SK-N-SH treated with all-trans-retinoic acid at 6 μM for 48 hours (cell line): ENCODE results near the gene WAPL.

Experiments
- ATAC-seq: fragments of 200-7000 bp; cut with Tn5 transposase; 3 replicates; pipeline ENCODE4 v1.9.1; 2020; ENCODE audit warnings: mild to moderate bottlenecking, moderate library complexity
- BACH2 ChIP-seq: fragments of 250-450 bp; sonication (Bioruptor Pico); IDR thresholded peaks from 2 replicates; pipeline ENCODE4 v1.9.0; 2021; ENCODE audit warnings: mild to moderate bottlenecking, borderline replicate concordance
- CSDC2 ChIP-seq: fragments of 250-450 bp; sonication (Bioruptor Pico); IDR thresholded peaks from 2 replicates; pipeline ENCODE4 v1.5.0; 2020; ENCODE audit warnings: mild to moderate bottlenecking, moderate library complexity
- ESRRG ChIP-seq: fragments of 250-450 bp; sonication (Bioruptor Pico); IDR thresholded peaks from 2 replicates; pipeline ENCODE4 v1.6.1; 2021; ENCODE audit warnings: mild to moderate bottlenecking
- GLIS3 ChIP-seq: fragments of 250-450 bp; sonication (Bioruptor Pico); IDR thresholded peaks from 2 replicates; pipeline ENCODE4 v1.5.0; 2020; ENCODE audit warnings: mild to moderate bottlenecking, moderate library complexity
- ISL1 ChIP-seq: fragments of 250-450 bp; sonication (Bioruptor Pico); IDR thresholded peaks from 2 replicates; pipeline ENCODE4 v2.1.2; 2022; ENCODE audit warnings: mild to moderate bottlenecking, moderate library complexity
- OSR1 ChIP-seq: fragments of 250-450 bp; sonication (Bioruptor Pico); IDR thresholded peaks from 2 replicates; pipeline ENCODE4 v1.8.0; 2022; ENCODE audit warnings: moderate library complexity, mild to moderate bottlenecking, inconsistent platforms
- PATZ1 ChIP-seq: fragments of 250-450 bp; sonication (Bioruptor Pico); IDR thresholded peaks from 2 replicates; pipeline ENCODE4 v1.8.0; 2020; ENCODE audit warnings: mild to moderate bottlenecking, moderate library complexity, borderline replicate concordance
- POU6F1 ChIP-seq: fragments of 250-450 bp; sonication (Bioruptor Pico); IDR thresholded peaks from 2 replicates; pipeline ENCODE4 v1.8.0; 2021; ENCODE audit warnings: low read depth, mild to moderate bottlenecking, moderate library complexity, borderline replicate concordance
- PPARA ChIP-seq: fragments of 250-450 bp; sonication (Bioruptor Pico); IDR thresholded peaks from 2 replicates; pipeline ENCODE4 v1.5.0; 2020; ENCODE audit warnings: mild to moderate bottlenecking, borderline replicate concordance
- RARB ChIP-seq: fragments of 250-450 bp; sonication (Bioruptor Pico); IDR thresholded peaks from 2 replicates; pipeline ENCODE4 v1.8.0; 2021; ENCODE audit warnings: mild to moderate bottlenecking, moderate library complexity
- SNAI2 ChIP-seq: fragments of 250-450 bp; sonication (Bioruptor Pico); IDR thresholded peaks from 2 replicates; pipeline ENCODE4 v1.5.0; 2020; ENCODE audit warnings: mild to moderate bottlenecking, moderate library complexity
- TOX ChIP-seq: fragments of 250-450 bp; sonication (Bioruptor Pico); IDR thresholded peaks from 2 replicates; pipeline ENCODE4 v1.8.0; 2021; ENCODE audit warnings: mild to moderate bottlenecking, moderate library complexity, borderline replicate concordance
- TSHZ2 ChIP-seq: fragments of 250-450 bp; sonication (Bioruptor Pico); IDR thresholded peaks from 2 replicates; pipeline ENCODE4 v1.5.0; 2020; ENCODE audit warnings: mild to moderate bottlenecking, moderate library complexity
- ZC3H10 ChIP-seq: fragments of 250-450 bp; sonication (Bioruptor Pico); IDR thresholded peaks from 2 replicates; pipeline ENCODE4 v1.5.1; 2021; ENCODE audit warnings: mild to moderate bottlenecking, moderate library complexity
- ZFP3 ChIP-seq: fragments of 250-450 bp; sonication (Bioruptor Pico); IDR thresholded peaks from 2 replicates; pipeline ENCODE4 v1.5.0; 2020; ENCODE audit warnings: mild to moderate bottlenecking, moderate library complexity
- ZFP30 ChIP-seq: fragments of 450-650 bp; formaldehyde crosslinking; IDR thresholded peaks from 2 replicates; pipeline ENCODE4 v1.5.0; 2022; ENCODE audit warnings: mild to moderate bottlenecking, moderate library complexity
- ZNF565 ChIP-seq: fragments of 450-650 bp; formaldehyde crosslinking; conservative IDR thresholded peaks from 2 replicates; pipeline ENCODE4 v1.5.0; 2020; ENCODE audit warnings: low read depth, mild to moderate bottlenecking, moderate library complexity
- ZNF70 ChIP-seq: fragments of 450-650 bp; formaldehyde crosslinking; IDR thresholded peaks from 2 replicates; pipeline ENCODE4 v1.5.0; 2020; ENCODE audit warnings: mild to moderate bottlenecking, moderate library complexity
- ZNF8 ChIP-seq: fragments of 450-650 bp; formaldehyde crosslinking; IDR thresholded peaks from 2 replicates; pipeline ENCODE4 v1.5.0; 2020; ENCODE audit warnings: mild to moderate bottlenecking, moderate library complexity
- TF ChIP-seq, protein P1 (sequence below): fragments of 250-450 bp; sonication (Bioruptor Pico); IDR thresholded peaks from 2 replicates; pipeline ENCODE4 v1.5.1; 2021; ENCODE audit warnings: mild to moderate bottlenecking, moderate library complexity

The WAPL gene

DNA sequence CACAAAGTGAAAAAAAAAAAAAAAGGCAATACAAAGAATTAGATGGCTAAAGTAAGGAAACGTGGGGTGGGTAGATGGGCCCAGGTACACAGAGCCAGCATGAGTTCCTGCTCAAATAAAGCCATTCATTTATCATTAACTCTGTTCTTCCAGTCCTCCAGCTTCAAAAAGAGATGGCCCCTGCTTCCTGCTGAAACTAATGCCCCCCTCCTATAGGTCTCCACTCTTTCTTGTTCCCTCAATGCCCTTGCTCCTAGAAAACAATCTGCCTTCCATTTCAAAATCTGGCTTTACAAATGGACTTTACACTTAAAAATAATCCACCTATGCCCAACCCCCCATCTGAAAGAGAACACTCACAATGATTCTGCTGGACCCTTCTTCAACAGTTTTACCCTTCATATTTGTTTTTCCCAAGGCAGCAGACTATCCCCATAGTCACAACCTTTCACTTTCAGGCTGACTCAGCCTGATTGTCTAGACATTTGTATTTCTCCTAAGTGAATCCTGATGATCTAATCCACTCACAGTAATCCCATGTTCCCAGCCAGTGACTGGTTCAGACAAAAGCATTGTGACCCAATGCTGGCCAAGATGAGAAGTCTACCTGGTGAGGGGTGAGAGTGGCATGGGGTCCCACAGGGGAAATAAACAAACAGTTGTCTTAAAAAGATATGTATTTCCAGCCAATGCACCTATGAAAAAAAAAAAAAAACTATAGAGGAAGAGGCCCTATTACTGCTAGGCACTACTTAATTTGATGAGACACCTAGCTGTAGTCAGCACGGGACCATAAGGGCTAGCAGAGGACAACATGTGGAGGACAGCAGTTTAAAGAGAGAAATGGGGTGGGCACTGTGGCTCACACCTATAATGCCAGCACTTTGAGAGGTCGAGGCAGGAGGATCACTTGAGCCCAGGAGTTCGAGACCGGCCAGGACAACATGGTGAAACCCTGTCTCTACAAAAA is 80.4 kb downstream of the WAPL start:
- TF ChIP-seq, protein P1, sequence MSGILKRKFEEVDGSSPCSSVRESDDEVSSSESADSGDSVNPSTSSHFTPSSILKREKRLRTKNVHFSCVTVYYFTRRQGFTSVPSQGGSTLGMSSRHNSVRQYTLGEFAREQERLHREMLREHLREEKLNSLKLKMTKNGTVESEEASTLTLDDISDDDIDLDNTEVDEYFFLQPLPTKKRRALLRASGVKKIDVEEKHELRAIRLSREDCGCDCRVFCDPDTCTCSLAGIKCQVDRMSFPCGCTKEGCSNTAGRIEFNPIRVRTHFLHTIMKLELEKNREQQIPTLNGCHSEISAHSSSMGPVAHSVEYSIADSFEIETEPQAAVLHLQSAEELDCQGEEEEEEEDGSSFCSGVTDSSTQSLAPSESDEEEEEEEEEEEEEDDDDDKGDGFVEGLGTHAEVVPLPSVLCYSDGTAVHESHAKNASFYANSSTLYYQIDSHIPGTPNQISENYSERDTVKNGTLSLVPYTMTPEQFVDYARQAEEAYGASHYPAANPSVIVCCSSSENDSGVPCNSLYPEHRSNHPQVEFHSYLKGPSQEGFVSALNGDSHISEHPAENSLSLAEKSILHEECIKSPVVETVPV, result no peak
- TF ChIP-seq TSHZ2 (CRISPR knock-in tag), result no peak
- TF ChIP-seq PATZ1 (CRISPR knock-in tag), result no peak
- no peak for TF ChIP-seq ZNF70 (CRISPR knock-in tag)
- no peak for TF ChIP-seq SNAI2 (CRISPR knock-in tag)
- TF ChIP-seq ZFP30 (CRISPR knock-in tag), result no peak
- no peak for TF ChIP-seq ZNF565 (CRISPR knock-in tag)
- no peak for TF ChIP-seq GLIS3
- ATAC-seq, result no peak; the same call in 2 of the 3 replicates

GRCh38 chr10:86439544-86439943 is 82.0 kb downstream of the WAPL start:
- no peak for TF ChIP-seq ZNF70 (CRISPR knock-in tag)
- no peak for TF ChIP-seq ZFP30 (CRISPR knock-in tag)
- no peak for TF ChIP-seq RARB (CRISPR knock-in tag)
- TF ChIP-seq, protein P1, result no peak
- TF ChIP-seq ZC3H10 (CRISPR knock-in tag), result no peak
- no peak for TF ChIP-seq OSR1 (CRISPR knock-in tag)
- no peak for TF ChIP-seq GLIS3
- TF ChIP-seq PPARA (CRISPR knock-in tag), result no peak
- no peak for TF ChIP-seq ZFP3 (CRISPR knock-in tag)
- no peak for TF ChIP-seq BACH2 (CRISPR knock-in tag)
- no peak for TF ChIP-seq ZNF8 (CRISPR knock-in tag)
- no peak for TF ChIP-seq TOX
- no peak for TF ChIP-seq PATZ1 (CRISPR knock-in tag)
- TF ChIP-seq ESRRG (CRISPR knock-in tag), result no peak
- no peak; the same call in 2 of the 3 replicates for ATAC-seq

DNA sequence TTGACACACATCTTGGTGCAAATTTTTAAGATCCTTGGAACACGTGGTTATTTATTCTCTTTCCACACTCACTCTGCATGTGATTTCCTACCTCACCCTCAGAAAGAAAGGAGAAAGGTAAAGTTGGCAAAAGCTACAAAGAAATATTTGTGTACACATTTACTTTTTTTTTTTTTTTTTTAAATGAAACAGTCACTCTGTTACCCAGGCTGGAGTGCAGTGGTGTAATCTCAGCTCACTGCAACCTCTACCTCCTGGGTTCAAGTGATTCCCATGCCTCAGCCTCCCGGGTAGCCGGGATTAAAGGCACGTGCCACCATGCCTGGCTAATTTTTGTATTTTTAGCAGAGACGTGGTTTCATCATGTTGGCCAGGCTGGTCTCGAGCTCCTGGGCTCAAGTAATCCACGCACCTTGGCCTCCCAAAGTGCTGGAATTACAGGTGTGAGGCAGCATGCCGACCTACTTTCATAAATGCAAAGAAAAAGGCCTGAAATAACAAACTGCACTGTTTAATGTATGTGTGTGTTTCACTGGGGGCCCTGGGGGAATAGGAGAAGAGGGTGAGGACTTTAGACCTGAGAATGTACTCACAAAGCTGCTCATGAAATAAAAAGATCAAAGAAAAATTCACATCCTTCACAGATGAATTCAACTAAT is 83.4 kb downstream of the WAPL start:
- no peak for ATAC-seq
- TF ChIP-seq GLIS3 (no peak), TSHZ2 (CRISPR knock-in tag) (no peak), ZFP30 (CRISPR knock-in tag) (no peak), CSDC2 (CRISPR knock-in tag) (no peak), POU6F1 (no peak), RARB (CRISPR knock-in tag) (no peak), ZNF70 (CRISPR knock-in tag) (no peak), ISL1 (CRISPR knock-in tag) (no peak), PPARA (CRISPR knock-in tag) (no peak)
